Endothelial cell of umbilical vein (primary cell): Measurements from ENCODE around the gene TP53TG5.

Experiments used
- CTCF ChIP-seq, 2 donors: IDR thresholded peaks; 1 replicate in 1 of 2; 2 replicates in 1 of 2; pipeline ENCODE4 v1.5.1; 2011; ENCODE audit warnings: low read length in 2 of 2, mild to moderate bottlenecking in 2 of 2, moderate library complexity in 2 of 2, control low read depth in 1 of 2, inconsistent platforms in 1 of 2, low read depth in 1 of 2; ENCODE audit not compliant: insufficient read depth in 1 of 2; ENCODE audit errors: extremely low read depth in 1 of 2
- EZH2 ChIP-seq: IDR thresholded peaks from 2 replicates; pipeline ENCODE4 v1.6.1; 2012; ENCODE audit warnings: borderline replicate concordance, low read depth, mild to moderate bottlenecking, moderate library complexity, low read length, inconsistent platforms; ENCODE audit not compliant: severe bottlenecking
- GATA2 ChIP-seq: IDR thresholded peaks from 2 replicates; pipeline ENCODE4 v1.7.0; 2011; ENCODE audit warnings: low read depth, mild to moderate bottlenecking, moderate library complexity, mixed read lengths, low read length; ENCODE audit not compliant: insufficient read length, insufficient read depth
- MAX ChIP-seq: IDR thresholded peaks from 2 replicates; pipeline ENCODE4 v1.6.1; 2011; ENCODE audit not compliant: insufficient read depth, insufficient read length
- MYC ChIP-seq: IDR thresholded peaks from one replicate; pipeline ENCODE4 v1.6.1; 2011; ENCODE audit warnings: mild to moderate bottlenecking, low read depth, low read length
- POLR2A ChIP-seq: IDR thresholded peaks from 2 replicates; pipeline ENCODE4 v1.6.1; 2012; ENCODE audit warnings: low read depth, mild to moderate bottlenecking, control low read depth, low read length
- POLR2AphosphoS5 ChIP-seq: IDR thresholded peaks from 2 replicates; pipeline ENCODE4 v1.6.1; 2012; ENCODE audit warnings: low read depth, mild to moderate bottlenecking, control low read depth, low read length, moderate library complexity; ENCODE audit not compliant: insufficient read depth

- TF ChIP-seq MAX (no peak), CTCF (IDR thresholded peaks at IDR 0.05; ENCODE audit: extremely low read depth in 1 of 2, insufficient read depth in 1 of 2, low read depth in 1 of 2, low read length in 2 of 2) (peak; percentile 85 to 96), GATA2 (no peak), POLR2A (no peak), POLR2AphosphoS5 (no peak), EZH2 (no peak), MYC (no peak)
These were observed 4.6 kb downstream of the TP53TG5 start for GRCh38 chr20:45373353-45374100.
